ENCODE measurements around the gene PRR5.

DNA sequence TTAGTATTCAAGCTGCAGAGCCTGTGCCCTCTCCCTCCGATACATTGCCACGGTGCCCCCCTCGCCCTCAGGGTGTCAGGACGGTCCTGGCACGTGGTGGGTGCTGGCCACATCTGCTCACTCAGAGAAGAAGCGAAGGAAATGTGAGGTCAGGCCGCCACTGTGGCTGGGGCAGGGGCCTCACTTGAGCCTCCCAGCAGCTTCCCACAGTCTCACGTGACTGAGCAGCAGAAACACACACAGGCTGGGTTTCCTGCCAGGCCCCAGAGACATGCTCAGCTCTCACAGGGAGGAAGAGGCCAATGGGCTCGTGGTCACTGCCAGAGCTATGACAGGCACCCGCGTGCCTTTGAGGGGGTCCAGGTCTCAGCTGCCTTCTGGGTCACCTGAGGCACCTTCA, 37.9 kb upstream of the PRR5 start:
- TF ChIP-seq POLR2A (IDR thresholded peaks at IDR 0.05; ENCODE audit: extremely low read depth, insufficient read length), result no peak
- TF ChIP-seq, protein P1, sequence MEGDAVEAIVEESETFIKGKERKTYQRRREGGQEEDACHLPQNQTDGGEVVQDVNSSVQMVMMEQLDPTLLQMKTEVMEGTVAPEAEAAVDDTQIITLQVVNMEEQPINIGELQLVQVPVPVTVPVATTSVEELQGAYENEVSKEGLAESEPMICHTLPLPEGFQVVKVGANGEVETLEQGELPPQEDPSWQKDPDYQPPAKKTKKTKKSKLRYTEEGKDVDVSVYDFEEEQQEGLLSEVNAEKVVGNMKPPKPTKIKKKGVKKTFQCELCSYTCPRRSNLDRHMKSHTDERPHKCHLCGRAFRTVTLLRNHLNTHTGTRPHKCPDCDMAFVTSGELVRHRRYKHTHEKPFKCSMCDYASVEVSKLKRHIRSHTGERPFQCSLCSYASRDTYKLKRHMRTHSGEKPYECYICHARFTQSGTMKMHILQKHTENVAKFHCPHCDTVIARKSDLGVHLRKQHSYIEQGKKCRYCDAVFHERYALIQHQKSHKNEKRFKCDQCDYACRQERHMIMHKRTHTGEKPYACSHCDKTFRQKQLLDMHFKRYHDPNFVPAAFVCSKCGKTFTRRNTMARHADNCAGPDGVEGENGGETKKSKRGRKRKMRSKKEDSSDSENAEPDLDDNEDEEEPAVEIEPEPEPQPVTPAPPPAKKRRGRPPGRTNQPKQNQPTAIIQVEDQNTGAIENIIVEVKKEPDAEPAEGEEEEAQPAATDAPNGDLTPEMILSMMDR (IDR thresholded peaks at IDR 0.05; ENCODE audit: low read depth, low read length), result no peak
- TF ChIP-seq MYC (IDR thresholded peaks at IDR 0.05; ENCODE audit: low read depth, low read length), result no peak; the same call in 1 of the 2 replicates
- TF ChIP-seq, protein P2, sequence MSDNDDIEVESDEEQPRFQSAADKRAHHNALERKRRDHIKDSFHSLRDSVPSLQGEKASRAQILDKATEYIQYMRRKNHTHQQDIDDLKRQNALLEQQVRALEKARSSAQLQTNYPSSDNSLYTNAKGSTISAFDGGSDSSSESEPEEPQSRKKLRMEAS (IDR thresholded peaks at IDR 0.05; ENCODE audit: low read depth, low read length), result peak; percentile 69; the same call in 1 of the 2 replicates
